Nephron progenitor cell (in vitro differentiated cells): ENCODE measurements around the gene ALKBH7.
"Not testable (repeated sequence)": the region's sequence is repeated elsewhere in the genome, so short reads cannot be mapped to it uniquely, and the experiment has no call there.

Experiments used
- DNase-seq: peaks from one replicate; pipeline ENCODE4 v3.0.0; 2021
- H3K27ac Mint-ChIP-seq: 2 replicates; pipeline ENCODE4 v1.8.0; 2021; ENCODE audit warnings: mild to moderate bottlenecking, moderate library complexity, mixed read lengths
- H3K27me3 Mint-ChIP-seq: 2 replicates; pipeline ENCODE4 v1.8.0; 2021; ENCODE audit warnings: mild to moderate bottlenecking, low read depth, mixed read lengths; ENCODE audit not compliant: poor library complexity
- H3K36me3 Mint-ChIP-seq: 2 replicates; pipeline ENCODE4 v1.8.0; 2021; ENCODE audit warnings: low read depth, mixed read lengths
- H3K4me1 Mint-ChIP-seq: 2 replicates; pipeline ENCODE4 v1.8.0; 2021; ENCODE audit warnings: mixed read lengths
- H3K4me3 Mint-ChIP-seq: 2 replicates; pipeline ENCODE4 v1.8.0; 2021; ENCODE audit warnings: mild to moderate bottlenecking, moderate library complexity, mixed read lengths
- H3K9me3 Mint-ChIP-seq: 2 replicates; pipeline ENCODE4 v1.8.0; 2021; ENCODE audit warnings: mild to moderate bottlenecking, moderate library complexity, mixed read lengths
- TF ChIP-seq, protein P1 (sequence below): fragments of 200-600 bp; sonication (generic); IDR thresholded peaks from 2 replicates; pipeline ENCODE4 v1.5.0; 2021; ENCODE audit warnings: antibody characterized with exemption

Gene ALKBH7

GRCh38 chr19:6393074-6393982, 20.7 kb downstream of the ALKBH7 start, which contains the start of gene GTF2F1:
Gene GTF2F1, minus strand, starts transcription at chr19:6393164. Its CDS starts 169 bp downstream, at chr19:6392995.
- peak; percentile 95 for DNase-seq
- Mint-ChIP-seq H3K4me1 (peaks cover 32% of the 10 kb centered on the region), H3K27me3 (no peaks in the 10 kb centered on the region), H3K4me3 (peak within 1 kb of the TSS; percentile 89), H3K27ac (peak within 1 kb of the TSS; percentile 99), H3K9me3 (no peaks in the 10 kb centered on the region), H3K36me3 (peaks cover 21% of the 10 kb centered on the region)
- TF ChIP-seq, protein P1, sequence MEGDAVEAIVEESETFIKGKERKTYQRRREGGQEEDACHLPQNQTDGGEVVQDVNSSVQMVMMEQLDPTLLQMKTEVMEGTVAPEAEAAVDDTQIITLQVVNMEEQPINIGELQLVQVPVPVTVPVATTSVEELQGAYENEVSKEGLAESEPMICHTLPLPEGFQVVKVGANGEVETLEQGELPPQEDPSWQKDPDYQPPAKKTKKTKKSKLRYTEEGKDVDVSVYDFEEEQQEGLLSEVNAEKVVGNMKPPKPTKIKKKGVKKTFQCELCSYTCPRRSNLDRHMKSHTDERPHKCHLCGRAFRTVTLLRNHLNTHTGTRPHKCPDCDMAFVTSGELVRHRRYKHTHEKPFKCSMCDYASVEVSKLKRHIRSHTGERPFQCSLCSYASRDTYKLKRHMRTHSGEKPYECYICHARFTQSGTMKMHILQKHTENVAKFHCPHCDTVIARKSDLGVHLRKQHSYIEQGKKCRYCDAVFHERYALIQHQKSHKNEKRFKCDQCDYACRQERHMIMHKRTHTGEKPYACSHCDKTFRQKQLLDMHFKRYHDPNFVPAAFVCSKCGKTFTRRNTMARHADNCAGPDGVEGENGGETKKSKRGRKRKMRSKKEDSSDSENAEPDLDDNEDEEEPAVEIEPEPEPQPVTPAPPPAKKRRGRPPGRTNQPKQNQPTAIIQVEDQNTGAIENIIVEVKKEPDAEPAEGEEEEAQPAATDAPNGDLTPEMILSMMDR: no peak

GRCh38 chr19:6393983-6394412, 21.4 kb downstream of the ALKBH7 start:
- Mint-ChIP-seq H3K4me3 (peak overlapping the region; percentile 89), H3K27me3 (no peaks in the 10 kb centered on the region), H3K27ac (peak overlapping the region; percentile 99), H3K9me3 (no peaks in the 10 kb centered on the region), H3K4me1 (peaks cover 32% of the 10 kb centered on the region), H3K36me3 (peaks cover 19% of the 10 kb centered on the region)
- DNase-seq: no peak
- TF ChIP-seq, protein P1: no peak

- TF ChIP-seq, protein P1: no peak
- Mint-ChIP-seq H3K9me3 (no peaks in the 10 kb centered on the region), H3K27me3 (no peaks in the 10 kb centered on the region), H3K4me1 (peaks cover 32% of the 10 kb centered on the region), H3K4me3 (peak overlapping the region; percentile 64), H3K36me3 (peaks cover 13% of the 10 kb centered on the region), H3K27ac (peak overlapping the region; percentile 99)
- no peak for DNase-seq
Measured at GRCh38 chr19:6394831-6395230, 22.2 kb downstream of the ALKBH7 start.

GRCh38 chr19:6396305-6396704, 23.7 kb downstream of the ALKBH7 start:
- H3K27me3 Mint-ChIP-seq: no peaks in the 10 kb centered on the region
- TF ChIP-seq, protein P1: no peak
- no peak overlapping the region for H3K4me3 Mint-ChIP-seq
- H3K36me3 Mint-ChIP-seq: peaks cover 4% of the 10 kb centered on the region
- DNase-seq: no peak
- H3K9me3 Mint-ChIP-seq: no peaks in the 10 kb centered on the region
- H3K4me1 Mint-ChIP-seq: peaks cover 31% of the 10 kb centered on the region
- no peak overlapping the region for H3K27ac Mint-ChIP-seq

DNA sequence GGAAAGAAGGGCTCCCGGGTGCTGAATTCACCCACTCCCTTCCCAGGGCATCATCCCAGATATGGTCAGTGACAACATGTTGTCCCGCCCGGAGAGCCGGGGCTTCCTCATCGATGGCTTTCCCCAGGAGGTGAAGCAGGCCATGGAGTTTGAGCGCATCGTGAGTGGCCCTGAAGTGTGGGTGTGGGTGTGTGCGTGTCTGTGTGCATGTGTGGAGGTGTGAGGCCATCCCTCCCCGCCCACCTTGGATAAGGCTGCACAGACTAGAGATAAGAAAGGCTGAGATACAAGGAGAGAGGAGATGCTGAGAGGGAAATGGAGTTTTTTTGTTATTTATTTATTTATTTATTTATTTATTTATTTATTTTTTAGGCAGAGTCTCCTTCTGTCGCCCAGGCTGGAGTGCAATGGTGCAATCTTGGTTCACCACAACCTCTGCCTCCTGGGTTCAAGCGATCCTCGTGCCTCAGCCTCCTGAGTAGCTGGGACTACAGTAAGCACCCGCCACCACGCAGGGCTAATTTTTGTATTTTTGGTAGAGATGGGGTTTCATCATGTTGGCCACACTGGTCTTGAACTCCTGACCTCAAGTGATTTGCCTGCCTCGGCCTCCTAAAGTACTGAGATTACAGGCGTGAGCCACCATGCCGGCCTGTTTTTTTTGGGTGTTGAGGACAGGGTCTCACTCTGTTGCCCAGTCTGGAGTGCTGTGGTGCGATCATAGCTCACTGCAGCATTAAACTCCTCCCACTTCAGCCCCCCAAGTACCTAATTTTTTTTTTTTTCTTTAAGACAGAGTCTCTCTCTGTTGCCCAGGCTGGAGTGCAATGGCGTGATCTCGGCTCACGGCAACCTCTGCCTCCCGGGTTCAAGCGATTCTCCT, 27.7 kb downstream of the ALKBH7 start:
- H3K36me3 Mint-ChIP-seq, H3K4me3 Mint-ChIP-seq, H3K27me3 Mint-ChIP-seq, DNase-seq, H3K9me3 Mint-ChIP-seq: not testable (repeated sequence)
- H3K4me1 Mint-ChIP-seq: peaks cover 24% of the 10 kb centered on the region
- peak overlapping the region; percentile 61 for H3K27ac Mint-ChIP-seq

DNA sequence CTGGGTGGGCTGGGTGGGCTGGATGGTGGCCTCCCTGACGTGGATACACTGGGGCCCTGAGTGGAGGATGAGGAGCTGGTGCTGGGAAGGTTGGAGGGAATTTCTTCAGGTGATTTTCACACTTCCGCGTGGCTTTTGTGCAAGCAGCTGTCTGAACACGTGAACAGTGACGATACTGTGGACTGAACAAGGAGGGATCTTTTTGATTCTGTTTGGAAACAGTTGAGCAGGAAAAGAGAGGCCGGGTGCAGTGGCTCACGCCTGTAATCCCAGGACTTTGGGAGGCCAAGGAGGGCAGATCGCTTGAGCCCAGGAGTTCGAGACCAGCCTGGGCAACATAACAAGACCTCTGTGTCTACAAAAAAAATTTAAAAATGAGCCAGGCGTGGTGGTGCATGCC, 29.5 kb downstream of the ALKBH7 start:
- Mint-ChIP-seq H3K27ac (peak overlapping the region; percentile 97), H3K27me3 (no peaks in the 10 kb centered on the region), H3K4me1 (peaks cover 24% of the 10 kb centered on the region), H3K9me3 (no peaks in the 10 kb centered on the region), H3K36me3 (no peaks in the 10 kb centered on the region), H3K4me3 (no peak overlapping the region)
- DNase-seq: no peak
- TF ChIP-seq, protein P1: no peak
